HG03280 (cell line): ENCODE data around the gene FLCN.
"Not testable (repeated sequence)": the region's sequence is repeated elsewhere in the genome, so short reads cannot be mapped to it uniquely, and the experiment has no call there.

Experiments
- ATAC-seq: cut with Tn5 transposase; IDR thresholded peaks from one replicate; pipeline ENCODE4 v1.9.1; 2021; ENCODE audit warnings: mild to moderate bottlenecking, moderate library complexity; ENCODE audit not compliant: unreplicated experiment

Gene FLCN

DNA sequence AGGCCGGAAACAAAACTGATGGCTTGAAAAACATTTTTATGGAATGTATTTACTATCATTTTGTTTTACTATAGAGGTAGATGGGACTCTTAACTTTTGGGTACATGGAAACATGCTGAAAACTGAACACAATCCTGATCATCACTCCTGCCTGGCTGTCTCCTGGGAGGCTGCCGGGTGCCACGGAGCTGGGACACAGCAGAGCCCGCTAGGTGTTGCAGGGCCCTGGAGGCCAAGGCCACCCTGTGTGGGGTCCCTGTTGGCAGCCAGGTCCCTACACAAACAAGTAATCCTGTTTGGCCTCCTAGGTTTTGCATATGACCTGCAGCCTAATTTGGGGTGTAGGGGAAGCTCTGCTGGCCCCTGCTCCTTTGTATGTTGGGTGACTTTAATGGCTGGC, 48.4 kb downstream of the FLCN start:
- ATAC-seq, result no peak

DNA sequence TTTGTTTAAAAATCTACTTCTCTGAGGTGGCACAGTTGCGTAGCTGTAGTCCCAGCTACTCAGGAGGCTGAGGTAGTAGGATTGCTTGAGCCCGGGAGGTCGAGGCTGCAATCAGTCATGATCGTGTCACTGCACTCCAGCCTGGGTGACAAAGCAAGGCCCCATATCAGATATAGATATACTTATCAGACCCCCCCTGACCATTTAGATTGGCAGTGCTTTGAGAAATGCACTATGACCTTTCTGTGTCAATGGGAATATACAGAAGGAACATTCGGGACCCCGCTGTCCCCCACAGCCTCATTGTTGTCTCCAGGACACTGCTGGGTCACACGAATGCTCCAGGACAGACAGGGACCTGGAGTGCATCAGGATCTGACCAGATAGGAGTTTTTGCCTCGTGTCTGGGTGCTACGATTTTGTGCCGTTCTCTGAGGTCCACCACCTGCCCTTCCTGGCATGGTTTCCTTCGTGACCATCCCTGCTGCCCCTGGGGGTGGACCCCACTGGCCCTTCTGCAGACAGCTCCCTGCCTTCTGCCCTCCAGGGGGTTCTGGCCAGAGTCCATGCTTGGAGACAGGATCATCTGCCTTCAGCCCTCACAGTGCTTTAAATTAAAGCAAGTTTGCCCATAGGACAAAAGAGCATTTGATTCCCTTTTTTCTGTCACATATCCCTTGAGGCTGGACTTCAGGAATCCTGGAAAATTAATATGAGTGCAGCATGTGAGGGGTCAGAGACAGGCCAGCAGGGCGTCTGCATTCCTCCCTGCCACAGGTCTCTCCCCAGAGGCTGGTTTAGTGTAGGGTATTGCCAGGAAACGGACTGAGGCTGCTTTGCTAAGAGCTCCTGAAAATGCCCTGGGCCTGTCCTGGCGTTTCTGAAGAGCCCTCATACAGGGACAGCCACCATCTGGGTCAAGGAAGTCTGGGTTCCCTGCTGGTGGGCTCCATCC, 50.1 kb downstream of the FLCN start:
- ATAC-seq, result no peak

DNA sequence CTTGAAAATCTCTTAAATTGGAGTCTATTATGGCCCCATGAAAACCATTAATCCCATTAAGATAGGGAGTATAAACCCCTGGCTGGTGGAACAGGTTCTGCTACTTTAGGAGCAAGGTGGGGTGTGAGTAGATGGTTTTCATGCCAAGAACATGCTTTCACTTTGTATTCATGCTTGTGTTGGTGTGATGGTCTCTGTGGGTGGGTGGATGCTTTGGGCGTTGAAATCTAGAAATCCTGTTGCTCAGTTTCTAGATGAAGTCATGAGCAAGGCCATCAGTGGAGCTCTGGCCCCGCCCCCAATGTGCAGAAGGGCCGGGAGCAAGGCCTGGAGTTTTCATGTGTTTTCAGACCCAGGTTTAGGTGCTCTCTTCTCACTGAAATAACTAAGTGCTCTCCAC, 50.9 kb downstream of the FLCN start:
- ATAC-seq, result no peak

DNA sequence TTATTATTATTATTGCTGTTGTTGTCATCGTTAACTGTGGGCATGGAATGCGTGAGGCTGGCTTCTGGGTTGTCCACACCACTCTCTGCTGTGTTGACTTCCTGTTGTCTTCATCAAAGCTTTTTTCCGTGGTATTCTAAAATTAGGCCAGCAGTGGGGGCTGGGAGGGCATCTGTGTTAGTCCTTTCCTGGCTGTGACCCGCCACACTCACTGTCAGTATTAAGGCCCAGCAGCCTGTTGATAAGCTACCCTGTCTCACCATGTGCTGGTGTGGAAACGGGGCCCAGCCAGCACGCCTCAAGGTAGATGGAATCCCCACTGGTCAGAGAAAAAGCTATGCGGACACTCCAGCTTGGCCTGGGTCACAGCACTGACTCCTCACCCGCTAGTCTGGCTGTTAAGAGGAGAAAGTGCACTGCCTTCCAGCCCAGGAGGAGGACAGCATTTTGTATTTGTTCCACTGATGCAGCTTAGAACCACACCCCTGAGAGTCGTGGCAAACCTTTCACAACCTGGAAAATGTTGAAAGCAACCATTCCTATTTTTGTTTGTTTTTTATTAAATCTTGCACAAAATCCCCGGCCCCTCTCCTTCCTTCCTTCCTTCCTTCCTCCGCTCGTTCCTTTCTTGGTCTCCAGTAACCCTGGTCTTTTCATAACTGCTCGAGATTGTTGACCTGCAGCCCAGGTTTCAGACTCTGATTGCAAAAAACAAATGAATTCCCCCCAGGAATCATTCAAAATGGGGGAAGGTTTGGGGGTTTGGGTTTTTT, 51.8 kb downstream of the FLCN start:
- not testable (repeated sequence) for ATAC-seq

DNA sequence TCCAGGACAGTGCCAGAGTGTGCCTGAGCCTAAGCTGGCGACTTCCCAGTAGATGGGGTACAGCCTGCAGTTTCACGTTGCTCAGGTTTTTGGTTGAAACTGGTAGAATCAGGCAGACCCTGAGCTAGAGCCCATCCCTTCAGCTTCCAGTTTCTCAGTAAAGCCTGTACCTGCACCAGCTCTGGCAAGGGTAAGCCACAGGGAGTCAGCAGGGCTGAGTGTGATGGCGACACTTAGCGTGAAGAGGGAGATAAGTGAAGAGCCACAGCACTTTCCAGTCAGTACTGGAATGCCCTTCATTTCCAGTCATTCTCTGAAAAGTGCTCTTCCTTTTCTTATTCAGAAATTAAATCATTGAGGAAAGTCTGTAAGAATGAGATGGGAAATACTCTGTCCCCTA, 53.2 kb downstream of the FLCN start:
- ATAC-seq, result no peak

DNA sequence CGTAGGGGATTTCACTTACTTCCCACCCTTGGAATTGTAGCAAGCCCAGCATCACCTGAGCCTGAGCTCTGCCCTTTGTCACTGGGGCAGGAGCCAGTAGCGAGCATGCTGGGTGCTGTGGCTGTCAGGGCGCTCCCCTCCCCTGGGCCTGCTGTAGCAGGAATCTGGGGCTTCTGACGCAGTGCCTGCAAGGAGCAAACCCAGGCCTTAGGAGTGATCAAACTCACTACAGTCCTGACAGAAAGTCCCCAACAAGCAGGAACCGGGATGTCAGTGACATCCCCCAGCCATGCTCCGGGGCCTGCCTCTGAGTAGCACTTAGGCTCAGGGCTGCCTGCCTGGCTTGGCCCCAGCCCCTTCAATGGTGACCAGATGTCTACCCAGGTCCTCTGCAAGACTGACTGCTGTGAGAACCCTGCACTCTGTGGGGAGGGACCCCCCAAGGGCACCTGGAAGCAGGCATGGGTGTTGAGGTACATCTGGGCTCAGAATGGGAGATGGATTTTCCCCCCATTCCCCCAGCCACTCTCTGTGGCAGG, 54.3 kb downstream of the FLCN start:
- no peak for ATAC-seq

DNA sequence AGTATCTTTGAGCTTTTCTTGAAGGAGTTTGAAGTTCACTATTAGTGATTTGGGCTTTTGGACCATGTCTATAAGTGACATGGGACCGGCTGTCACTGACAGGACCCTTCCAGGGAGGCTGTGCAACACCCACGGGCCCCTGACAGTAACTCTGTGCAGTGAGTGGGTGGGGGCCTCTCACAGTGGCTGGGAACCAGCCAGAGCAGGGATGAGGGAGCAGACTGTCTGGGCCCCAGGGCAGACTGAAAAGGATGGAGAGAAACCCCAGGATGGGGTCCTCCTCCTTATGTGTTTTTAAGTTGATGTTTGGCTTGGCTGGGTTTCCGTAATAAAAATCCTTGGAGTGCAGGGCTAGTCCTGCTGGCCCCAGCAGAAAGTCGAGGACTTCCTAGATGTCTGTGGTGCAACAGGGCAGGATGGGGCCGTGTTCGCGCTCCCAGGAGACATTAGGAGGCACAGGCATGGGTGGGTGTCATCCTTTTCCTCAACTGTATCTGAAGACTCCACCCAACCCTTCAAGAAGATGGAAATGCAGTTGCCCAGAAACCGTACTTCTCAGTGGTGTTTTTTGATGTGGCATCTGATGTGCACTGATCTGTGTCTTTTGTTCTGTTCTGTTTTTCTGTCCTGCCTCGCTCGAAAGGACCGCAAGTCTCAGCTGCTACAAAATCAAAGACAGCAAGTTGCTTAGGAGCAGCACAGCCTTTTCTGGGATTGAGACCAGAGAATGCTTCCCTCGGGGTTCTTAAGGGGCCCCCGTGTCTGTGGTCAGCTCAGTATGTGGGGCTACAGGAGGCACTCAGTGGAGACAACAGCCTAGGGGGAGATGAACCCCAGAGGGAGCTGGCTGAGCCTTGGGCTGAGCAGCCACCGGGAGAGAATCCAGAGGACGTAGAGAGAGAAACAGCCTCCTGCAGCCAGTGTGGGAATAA, 55.0 kb downstream of the FLCN start:
- no peak for ATAC-seq

DNA sequence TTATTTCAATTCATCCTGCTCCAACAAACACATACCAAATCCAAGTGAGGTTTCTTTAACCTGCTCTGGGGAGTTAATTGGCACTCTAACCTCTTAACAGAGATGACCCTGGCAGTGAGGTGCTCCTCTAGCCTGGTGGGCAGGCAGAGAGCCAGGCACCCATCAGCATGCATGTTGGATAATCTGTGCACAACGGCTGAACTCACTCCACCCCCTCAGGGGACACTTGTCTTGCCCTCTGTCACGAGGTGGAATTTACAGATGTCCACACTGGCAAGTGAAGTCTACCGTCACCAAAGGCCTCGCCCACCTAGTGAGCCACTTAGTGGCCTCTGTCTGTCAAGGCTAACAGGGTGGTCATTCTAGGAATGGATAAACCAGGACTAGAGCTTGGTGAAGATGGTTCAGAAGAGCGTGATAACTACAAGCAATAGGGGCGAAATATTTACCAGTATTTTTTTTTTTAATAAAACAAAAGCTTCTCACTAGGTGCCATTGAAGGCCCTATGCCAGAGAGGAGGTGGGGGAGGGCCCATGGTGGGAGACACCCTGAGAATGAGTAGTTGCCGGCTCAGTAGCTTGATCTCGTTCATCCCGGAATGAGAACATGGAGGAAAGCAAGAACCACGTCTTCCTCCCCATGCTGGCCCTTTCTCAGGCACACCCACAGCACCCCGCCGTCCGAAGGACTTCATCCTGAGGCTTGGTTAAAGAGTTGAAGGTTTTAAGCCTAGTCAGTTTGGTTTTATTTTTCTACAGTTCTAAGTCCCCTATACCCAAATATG, 56.0 kb downstream of the FLCN start:
- ATAC-seq, result no peak

DNA sequence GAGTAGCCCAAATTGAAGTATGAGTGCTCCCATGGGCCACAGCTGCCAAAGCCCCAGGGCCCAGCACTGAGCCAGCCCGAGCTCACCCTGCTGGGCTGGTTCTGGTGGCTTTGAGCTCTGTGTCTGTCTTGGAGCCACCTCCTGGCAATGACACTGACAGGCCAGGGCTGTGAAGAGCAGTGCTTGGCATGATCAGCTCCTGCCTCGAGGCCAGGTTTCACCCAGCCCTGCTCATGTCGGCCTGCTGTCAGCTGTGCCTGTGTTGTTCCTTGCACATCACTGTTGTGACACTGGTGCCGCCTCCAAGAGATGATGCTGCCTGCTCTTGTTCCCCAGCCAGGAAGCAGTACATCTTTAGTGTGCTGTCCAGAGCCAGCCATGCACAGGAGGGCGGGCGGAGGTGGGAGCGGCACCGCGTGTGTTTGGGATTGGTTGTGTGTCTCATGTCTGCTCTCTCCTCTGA, 56.8 kb downstream of the FLCN start:
- ATAC-seq, result no peak

DNA sequence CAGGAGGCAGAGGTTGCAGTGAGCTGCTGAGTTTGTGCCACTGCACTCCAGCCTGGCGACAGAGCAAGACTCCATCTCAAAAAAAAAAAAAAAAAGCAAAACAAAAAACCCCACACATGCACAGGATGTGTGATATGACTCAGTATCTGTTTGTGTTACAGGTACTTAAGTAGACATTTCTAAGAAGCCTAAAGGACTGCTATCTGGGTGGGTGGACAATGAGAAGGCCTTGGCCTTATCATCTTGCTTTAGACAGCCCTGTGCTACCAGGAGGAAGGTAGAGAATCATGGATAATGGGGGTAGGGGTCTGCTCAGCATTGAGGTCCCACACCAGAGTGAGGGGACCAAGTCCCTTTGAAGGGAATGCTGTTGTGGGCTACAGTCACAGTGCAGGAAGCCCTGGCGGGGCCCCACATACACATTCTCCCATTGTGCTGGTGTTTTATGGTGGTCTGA, 57.6 kb downstream of the FLCN start:
- ATAC-seq, result no peak

DNA sequence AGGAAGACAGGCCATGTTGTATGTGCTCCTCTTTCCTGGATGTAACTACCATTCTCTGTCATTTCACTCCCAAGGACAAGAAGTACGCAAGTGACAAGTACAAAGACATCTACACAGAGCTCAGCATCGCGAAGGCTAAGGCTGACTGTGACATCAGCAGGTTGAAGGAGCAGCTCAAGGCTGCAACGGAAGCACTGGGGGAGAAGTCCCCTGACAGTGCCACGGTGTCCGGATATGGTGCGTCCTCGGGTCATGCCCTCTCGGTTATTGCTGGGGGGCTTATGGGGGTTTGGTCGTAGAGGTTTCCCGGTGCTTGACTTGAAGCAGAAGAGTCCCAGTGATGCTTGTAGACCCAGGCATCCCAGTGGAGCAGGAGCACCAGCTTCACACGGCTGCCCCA, 59.8 kb downstream of the FLCN start:
- no peak for ATAC-seq

DNA sequence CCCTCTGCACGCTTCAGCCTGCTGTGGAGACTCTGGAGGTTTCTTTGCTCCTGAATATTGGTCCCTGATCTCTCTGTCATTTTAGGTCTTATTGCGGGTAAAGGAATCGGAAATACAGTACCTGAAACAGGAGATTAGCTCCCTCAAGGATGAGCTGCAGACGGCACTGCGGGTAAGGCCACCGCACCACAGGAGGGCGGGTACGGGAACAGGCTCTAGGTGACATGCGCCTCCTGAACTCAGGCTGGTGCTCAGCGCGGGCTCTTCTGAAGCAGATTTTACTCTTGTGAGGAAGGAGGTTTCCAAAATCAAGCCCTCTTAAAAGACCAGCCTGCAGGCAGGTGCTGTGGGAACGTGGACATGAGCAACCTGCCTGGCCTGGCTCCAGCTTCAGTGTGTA, 60.6 kb downstream of the FLCN start:
- no peak for ATAC-seq

DNA sequence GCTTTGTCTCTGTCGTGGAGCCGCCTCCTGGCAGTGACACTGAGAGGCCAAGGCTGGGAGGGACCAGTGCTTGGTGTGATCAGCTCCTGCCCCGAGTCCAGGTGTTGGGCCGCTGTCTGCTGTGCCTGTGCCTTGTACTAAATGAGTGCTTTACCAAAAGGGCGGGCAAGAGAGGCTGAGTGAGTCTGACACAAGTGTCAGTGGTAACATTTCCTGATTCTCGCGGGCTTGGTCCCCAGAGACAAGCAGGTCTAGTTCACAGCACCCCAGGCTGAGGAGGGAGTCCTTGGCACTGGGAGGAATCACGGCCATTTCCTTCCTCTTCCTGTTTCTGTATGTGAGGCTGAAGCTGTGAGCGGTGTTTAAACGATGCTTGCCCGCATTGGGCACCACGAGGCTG, 61.1 kb downstream of the FLCN start:
- ATAC-seq, result no peak

DNA sequence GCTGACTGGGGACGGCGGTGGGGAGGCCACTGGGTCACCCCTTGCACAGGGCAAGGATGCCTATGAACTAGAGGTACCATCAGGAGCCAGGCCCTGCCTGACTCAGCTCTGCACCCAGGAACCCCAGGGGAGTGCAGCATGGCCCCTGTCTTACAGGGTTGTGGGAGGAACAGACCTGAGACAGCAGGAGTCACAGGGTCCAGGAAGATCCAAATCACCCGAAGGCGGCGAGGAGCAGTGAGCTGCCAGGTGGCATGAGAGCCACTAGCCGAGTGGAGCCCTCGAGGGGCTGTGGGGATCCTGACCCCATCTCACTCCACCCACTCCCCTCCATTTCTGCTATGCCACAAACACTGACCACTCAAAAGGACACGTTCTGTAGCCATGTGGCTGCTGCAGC, 61.6 kb downstream of the FLCN start:
- ATAC-seq, result no peak

DNA sequence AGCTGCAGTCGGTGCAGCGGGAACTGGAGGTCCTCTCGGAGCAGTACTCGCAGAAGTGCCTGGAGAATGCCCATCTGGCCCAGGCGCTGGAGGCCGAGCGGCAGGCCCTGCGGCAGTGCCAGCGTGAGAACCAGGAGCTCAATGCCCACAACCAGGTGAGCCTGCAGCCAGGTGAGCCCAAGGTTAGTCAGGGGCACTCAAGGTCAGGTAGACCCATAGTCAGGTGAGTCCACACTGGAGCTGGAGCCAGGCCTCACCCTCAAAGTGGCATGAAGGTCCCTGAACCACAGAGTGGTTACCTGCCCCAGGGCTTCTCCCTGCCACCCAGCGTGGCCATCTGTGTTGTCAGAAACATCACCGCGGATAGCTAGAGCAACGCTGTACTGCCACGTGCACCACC, 63.0 kb downstream of the FLCN start:
- no peak for ATAC-seq

DNA sequence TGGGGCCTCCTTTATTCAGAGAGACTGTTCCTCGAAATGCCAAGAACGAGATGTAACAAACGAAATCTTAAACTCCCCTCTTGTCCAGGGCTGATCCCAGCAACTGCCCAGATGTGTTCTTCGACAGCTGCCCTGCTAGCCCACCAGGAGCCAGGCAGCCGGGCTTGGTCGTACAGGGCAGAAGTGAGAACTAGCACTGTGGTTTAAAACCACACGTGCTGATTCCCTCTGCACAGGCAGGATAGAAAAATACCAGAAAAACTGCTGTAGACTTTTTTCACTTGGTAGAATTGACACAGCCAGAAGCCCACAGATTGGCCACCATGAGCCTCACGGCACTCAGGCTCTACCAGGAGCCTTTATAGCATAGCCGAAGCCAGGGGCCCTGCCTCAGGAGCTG, 64.0 kb downstream of the FLCN start:
- no peak for ATAC-seq

DNA sequence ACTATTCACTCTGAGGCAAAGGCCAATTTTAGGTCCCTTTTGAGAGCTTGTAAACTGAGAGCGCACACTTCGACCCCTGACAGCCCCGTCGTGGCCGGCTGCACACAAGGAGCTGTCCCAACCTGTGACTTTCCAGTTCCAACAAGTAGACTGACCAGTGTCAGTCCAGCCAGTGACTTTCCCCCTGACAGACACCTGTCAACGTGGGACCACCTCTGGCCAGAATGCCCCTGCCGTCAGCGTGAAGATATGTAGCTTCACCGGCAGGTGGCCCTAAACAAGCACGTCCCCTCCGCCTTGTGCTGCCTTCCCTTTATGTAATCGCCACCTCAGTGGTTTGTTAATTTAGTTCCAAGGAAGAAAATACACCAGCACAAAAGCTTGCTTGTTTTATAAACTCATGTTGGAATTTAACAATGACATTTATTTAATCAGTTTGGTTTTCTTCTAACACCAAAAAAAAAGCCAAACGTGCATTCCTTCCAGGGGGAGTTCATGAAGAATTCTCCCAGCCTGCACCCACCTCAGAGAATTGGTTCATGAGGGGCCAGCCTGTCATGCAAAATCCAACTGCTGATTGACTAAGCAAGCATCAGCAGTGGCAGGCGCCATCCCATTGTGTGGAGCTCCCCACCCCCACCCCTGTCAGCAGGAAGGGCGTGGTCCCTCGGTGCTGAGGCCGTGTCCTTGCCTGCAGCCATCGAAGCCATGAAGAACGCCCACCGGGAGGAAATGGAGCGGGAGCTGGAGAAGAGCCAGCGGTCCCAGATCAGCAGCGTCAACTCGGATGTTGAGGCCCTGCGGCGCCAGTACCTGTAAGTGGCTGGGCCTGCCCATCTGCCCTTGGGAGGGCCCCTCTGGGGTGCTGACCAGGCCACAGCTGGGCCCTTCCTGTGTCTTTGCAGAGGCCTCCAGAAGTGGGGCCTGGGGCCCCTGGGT, 64.7 kb downstream of the FLCN start:
- no peak for ATAC-seq

DNA sequence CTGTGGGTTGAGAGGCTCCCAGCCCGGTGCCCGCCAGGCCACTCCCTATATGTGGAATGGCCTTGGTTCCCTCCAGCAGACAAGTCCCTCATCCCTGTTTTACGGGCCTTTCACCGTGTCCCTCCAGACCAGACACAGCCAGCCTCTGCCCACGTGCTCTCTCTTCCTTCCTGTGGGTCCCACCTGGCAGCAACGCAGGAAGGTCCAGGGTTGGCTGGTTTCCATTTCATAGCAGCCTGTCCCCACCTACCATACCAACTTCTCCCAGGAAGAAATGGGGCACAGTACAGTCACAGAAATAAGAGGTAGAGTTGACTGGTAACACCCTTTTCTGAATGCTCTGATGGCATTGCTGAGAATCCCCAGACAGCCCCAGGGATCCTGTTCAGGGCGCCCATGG, 65.8 kb downstream of the FLCN start:
- no peak for ATAC-seq
